H9 (cell line): Measurements from ENCODE around the gene SLC39A12. TPM values are rescaled to one million over a fixed set of nuclear protein-coding genes. Genes with fewer than 3 reads are reported as not detected.

Source experiments
- DNase-seq: peaks from one replicate; pipeline ENCODE4 v3.0.0-alpha.2; 2017
- H2AFZ ChIP-seq: one replicate; pipeline ENCODE4 v1.6.1; 2013; ENCODE audit warnings: mild to moderate bottlenecking, low read length, control low read depth, moderate library complexity
- H2AK5ac ChIP-seq: 2 replicates; pipeline ENCODE4 v1.6.1; 2013; ENCODE audit warnings: low read length, control low read depth, mixed read lengths; ENCODE audit not compliant: insufficient read length
- H2BK120ac ChIP-seq: one replicate; pipeline ENCODE4 v1.6.1; 2013; ENCODE audit warnings: low read depth, mild to moderate bottlenecking, low read length, control low read depth, inconsistent platforms; ENCODE audit not compliant: poor library complexity, severe bottlenecking
- H2BK12ac ChIP-seq: 2 replicates; pipeline ENCODE4 v1.6.1; 2013; ENCODE audit warnings: low read length, control low read depth, mixed read lengths, low read depth; ENCODE audit not compliant: insufficient read length
- H2BK15ac ChIP-seq: 2 replicates; pipeline ENCODE4 v1.6.1; 2013; ENCODE audit warnings: low read depth, low read length, control low read depth
- H2BK20ac ChIP-seq: one replicate; pipeline ENCODE4 v1.6.1; 2013; ENCODE audit warnings: low read depth, mild to moderate bottlenecking, low read length, control low read depth, inconsistent platforms; ENCODE audit not compliant: poor library complexity, severe bottlenecking
- H2BK5ac ChIP-seq: 2 replicates; pipeline ENCODE4 v1.6.1; 2013; ENCODE audit warnings: low read length, control low read depth, mixed read lengths; ENCODE audit not compliant: insufficient read length
- H3K14ac ChIP-seq: 2 replicates; pipeline ENCODE4 v1.6.1; 2013; ENCODE audit warnings: low read length, control low read depth; ENCODE audit not compliant: insufficient read depth
- H3K18ac ChIP-seq: 2 replicates; pipeline ENCODE4 v1.6.1; 2013; ENCODE audit warnings: low read depth, mild to moderate bottlenecking, mixed read lengths, low read length, control low read depth; ENCODE audit not compliant: insufficient read length
- H3K23ac ChIP-seq: 2 replicates; pipeline ENCODE4 v1.6.1; 2013; ENCODE audit warnings: low read length, control low read depth, mixed read lengths, low read depth; ENCODE audit not compliant: insufficient read length
- H3K23me2 ChIP-seq: 2 replicates; pipeline ENCODE4 v1.6.1; 2013; ENCODE audit warnings: low read depth, mild to moderate bottlenecking, mixed read lengths, low read length, control low read depth; ENCODE audit not compliant: insufficient read length, poor library complexity, severe bottlenecking
- H3K27ac ChIP-seq: 2 replicates; pipeline ENCODE4 v1.5.1; 2013; ENCODE audit warnings: low read length, control low read depth, mixed read lengths, low read depth; ENCODE audit not compliant: insufficient read length
- H3K27me3 ChIP-seq: 2 replicates; pipeline ENCODE4 v1.6.1; 2013; ENCODE audit warnings: low read length, control low read depth, inconsistent platforms; ENCODE audit not compliant: insufficient read depth
- H3K4ac ChIP-seq: 2 replicates; pipeline ENCODE4 v1.6.1; 2013; ENCODE audit warnings: low read depth, mild to moderate bottlenecking, control low read depth, inconsistent platforms, low read length, moderate library complexity
- H3K4me1 ChIP-seq: 2 replicates; pipeline ENCODE4 v1.6.1; 2013; ENCODE audit warnings: low read length, control low read depth, inconsistent platforms; ENCODE audit not compliant: insufficient read depth
- H3K4me2 ChIP-seq: 2 replicates; pipeline ENCODE4 v1.6.1; 2013; ENCODE audit warnings: low read length, control low read depth, mixed read lengths; ENCODE audit not compliant: insufficient read length, insufficient read depth
- H3K56ac ChIP-seq: 2 replicates; pipeline ENCODE4 v1.6.1; 2013; ENCODE audit warnings: low read depth, mild to moderate bottlenecking, mixed read lengths, low read length, control low read depth; ENCODE audit not compliant: insufficient read length
- H3K79me1 ChIP-seq: 2 replicates; pipeline ENCODE4 v1.6.1; 2013; ENCODE audit warnings: low read depth, mild to moderate bottlenecking, moderate library complexity, low read length, control low read depth, inconsistent platforms; ENCODE audit not compliant: insufficient read depth, poor library complexity, severe bottlenecking
- H3K79me2 ChIP-seq: 2 replicates; pipeline ENCODE4 v1.6.1; 2013; ENCODE audit warnings: low read length, control low read depth, inconsistent platforms; ENCODE audit not compliant: insufficient read depth
- H3K9ac ChIP-seq: 2 replicates; pipeline ENCODE4 v1.6.1; 2013; ENCODE audit warnings: low read length, control low read depth, mixed read lengths; ENCODE audit not compliant: insufficient read length; ENCODE audit errors: extremely low read depth
- H3K9me3 ChIP-seq: one replicate; pipeline ENCODE4 v1.6.1; 2013; ENCODE audit warnings: low read depth, low read length, inconsistent platforms; ENCODE audit not compliant: control insufficient read depth
- H3T11ph ChIP-seq: one replicate; pipeline ENCODE4 v1.6.1; 2013; ENCODE audit warnings: mild to moderate bottlenecking, low read length, control low read depth, inconsistent platforms
- H4K20me1 ChIP-seq: one replicate; pipeline ENCODE4 v1.6.1; 2013; ENCODE audit not compliant: control insufficient read depth, insufficient read length, insufficient read depth
- H4K5ac ChIP-seq: 2 replicates; pipeline ENCODE4 v1.6.1; 2013; ENCODE audit warnings: low read depth, mild to moderate bottlenecking, mixed read lengths, low read length, control low read depth; ENCODE audit not compliant: insufficient read length
- H4K8ac ChIP-seq: replicated peaks from 2 replicates; pipeline ENCODE4 v1.6.1; 2013; ENCODE audit warnings: low read length, control low read depth, mixed read lengths, low read depth; ENCODE audit not compliant: insufficient read length
- H4K91ac ChIP-seq: 2 replicates; pipeline ENCODE4 v1.6.1; 2013; ENCODE audit warnings: low read depth, mild to moderate bottlenecking, moderate library complexity, mixed read lengths, low read length, control low read depth; ENCODE audit not compliant: insufficient read length
- H3K27ac Mint-ChIP-seq, 3 experiments: 2 replicates in 2 of 3; 3 replicates in 1 of 3; pipeline ENCODE4 v1.8.0; 2020 to 2021; ENCODE audit warnings: mixed read lengths in 3 of 3, mild to moderate bottlenecking in 1 of 3, moderate library complexity in 1 of 3
- H3K27me3 Mint-ChIP-seq: 2 replicates; pipeline ENCODE4 v1.8.0; 2021; ENCODE audit warnings: low read depth, mild to moderate bottlenecking, moderate library complexity, mixed read lengths
- H3K36me3 Mint-ChIP-seq, 3 experiments: 2 replicates in 2 of 3; 3 replicates in 1 of 3; pipeline ENCODE4 v1.8.0; 2020 to 2021; ENCODE audit warnings: low read depth in 3 of 3, mixed read lengths in 3 of 3; ENCODE audit not compliant: insufficient read depth in 1 of 3
- H3K4me1 Mint-ChIP-seq, 2 experiments: 2 replicates each; pipeline ENCODE4 v1.8.0; 2020; ENCODE audit warnings: mixed read lengths in 2 of 2
- H3K4me3 Mint-ChIP-seq, 2 experiments: 2 replicates in 1 of 2; 3 replicates in 1 of 2; pipeline ENCODE4 v1.8.0; 2020 to 2021; ENCODE audit warnings: mild to moderate bottlenecking in 2 of 2, mixed read lengths in 2 of 2, moderate library complexity in 1 of 2
- H3K9me3 Mint-ChIP-seq, 2 experiments: 2 replicates in 1 of 2; 3 replicates in 1 of 2; pipeline ENCODE4 v1.8.0; 2020; ENCODE audit warnings: mild to moderate bottlenecking in 2 of 2, mixed read lengths in 2 of 2, moderate library complexity in 1 of 2
- CTCF ChIP-seq: fragments of 200-600 bp; sonication (generic); conservative IDR thresholded peaks from 3 replicates; pipeline ENCODE4 v1.8.0; 2021; ENCODE audit warnings: antibody characterized with exemption, mild to moderate bottlenecking
- WGBS: extraction: QIAGEN DNeasy Blood & Tissue Kit; methylation state at CpG from one replicate; pipeline ENCODE4 v1.1.7; 2013; ENCODE audit warnings: missing lambda C conversion rate, low lambda C conversion rate, mixed read lengths; ENCODE audit not compliant: insufficient read length; ENCODE audit errors: extremely low coverage; 5-methylcytosine and 5-hydroxymethylcytosine counted together
- total RNA-seq: library from RNA; stranded (reverse); gene quantifications from 2 replicates; pipeline ENCODE4 v1.2.1, GENCODE V29; 2021

The SLC39A12 gene
- total RNA-seq, 1 experiment from 2014 or later = not detected

- Histone ChIP-seq H3K4me2 (no peak overlapping the region), H4K91ac (no peak overlapping the region), H3K56ac (no peak overlapping the region), H2AFZ (no peak overlapping the region), H2BK120ac (no peak overlapping the region), H3K4me1 (no peaks in the 10 kb centered on the region), H3K27me3 (no peaks in the 10 kb centered on the region), H3K79me2 (no peaks in the 10 kb centered on the region), H3T11ph (no peak overlapping the region), H3K4ac (no peak overlapping the region), H4K8ac (no peak overlapping the region), H3K9ac (no peak overlapping the region), H3K27ac (no peak overlapping the region), H3K18ac (no peak overlapping the region), H2BK15ac (no peak overlapping the region), H4K5ac (no peak overlapping the region), H3K23me2 (no peaks in the 10 kb centered on the region), H2AK5ac (no peak overlapping the region), H4K20me1 (no peaks in the 10 kb centered on the region), H2BK12ac (no peak overlapping the region), H3K9me3 (no peaks in the 10 kb centered on the region), H3K14ac (no peak overlapping the region), H3K79me1 (no peaks in the 10 kb centered on the region), H2BK20ac (no peak overlapping the region), H2BK5ac (no peak overlapping the region), H3K23ac (no peak overlapping the region)
- no peaks in the 10 kb centered on the region; a peak in 1 of 7 replicates for H3K36me3 Mint-ChIP-seq
- no peaks in the 10 kb centered on the region for H3K27me3 Mint-ChIP-seq
- H3K4me1 Mint-ChIP-seq = peaks cover 16% of the 10 kb centered on the region in 2 experiments
- DNase-seq = no peak
- WGBS = no CpG with 5 or more reads among the region's 1 CpG
- H3K27ac Mint-ChIP-seq = peak overlapping the region; percentile 36 to 97 (median 61); a peak in 3 of 7 replicates
- no peak for TF ChIP-seq CTCF
- H3K9me3 Mint-ChIP-seq = peaks cover 0 to 2% of the 10 kb centered on the region in 2 experiments; a peak in 1 of 5 replicates
- no peak overlapping the region for H3K4me3 Mint-ChIP-seq
Measured at GRCh38 chr10:17981766-17982380, 30.2 kb downstream of the SLC39A12 start.
